Retinal pigment epithelial cell (primary cell): ENCODE results near the gene NFYC.

Experiments
- DNase-seq: peaks from one replicate; pipeline ENCODE4 v3.0.0-alpha.2; 2010; ENCODE audit warnings: low read depth
- H3K4me3 ChIP-seq: 2 replicates; pipeline ENCODE4 v1.5.1; 2011; ENCODE audit warnings: mild to moderate bottlenecking, low read length, control low read depth, moderate library complexity
- CTCF ChIP-seq: conservative IDR thresholded peaks from 2 replicates; pipeline ENCODE4 v1.5.1; 2011; ENCODE audit warnings: low read depth, low read length, control low read depth, inconsistent platforms

Gene NFYC

GRCh38 chr1:40711465-40712404 is 20.2 kb downstream of the NFYC start:
- DNase-seq, result no peak
- peak overlapping the region; percentile 86 for H3K4me3 ChIP-seq
- TF ChIP-seq CTCF, result no peak

GRCh38 chr1:40712405-40712944 is 21.0 kb downstream of the NFYC start:
- no peak overlapping the region for H3K4me3 ChIP-seq
- DNase-seq, result no peak
- no peak for TF ChIP-seq CTCF

- DNase-seq, result no peak
- H3K4me3 ChIP-seq, result no peak overlapping the region
- TF ChIP-seq CTCF, result no peak
These were observed 21.5 kb downstream of the NFYC start for GRCh38 chr1:40712997-40713396.

- DNase-seq, result no peak
- no peak for TF ChIP-seq CTCF
- no peak overlapping the region for H3K4me3 ChIP-seq
These were observed 24.1 kb downstream of the NFYC start for GRCh38 chr1:40715491-40716059.

GRCh38 chr1:40717065-40717464 is 25.6 kb downstream of the NFYC start:
- H3K4me3 ChIP-seq, result no peak overlapping the region
- no peak for DNase-seq
- no peak for TF ChIP-seq CTCF

- no peak for DNase-seq
- TF ChIP-seq CTCF, result no peak
- no peak overlapping the region for H3K4me3 ChIP-seq
These were observed 26.5 kb downstream of the NFYC start for GRCh38 chr1:40717955-40718354.
